HepG2 (cell line): ENCODE data around the gene PARP8. TPM values are rescaled to one million over a fixed set of nuclear protein-coding genes. Genes with fewer than 3 reads are reported as not detected.

Source experiments
- ATAC-seq: fragments of 200-7000 bp; cut with Tn5 transposase; 3 replicates; pipeline ENCODE4 v1.9.1; 2020; ENCODE audit warnings: mild to moderate bottlenecking, moderate library complexity
- BruUV-seq: library from RNA; stranded (reverse); fragments of 400-500 nt; replicated peaks from 2 replicates; lab custom pipeline; 2021; lab: Mats Ljungman, UMichigan
- CTCF ChIA-PET: fragments of 300-600 bp; formaldehyde crosslinking; extraction: SDS; loops from one replicate; lab custom pipeline; 2021; ENCODE audit warnings: low total read pairs, inconsistent platforms, low intra/inter-chr PET ratio; lab: Yijun Ruan, JAX
- POLR2A ChIA-PET: fragments of 350-600 bp; sonication (Branson Sonifier 250); formaldehyde crosslinking; loops from one replicate; lab custom pipeline; 2020; ENCODE audit warnings: antibody characterized with exemption, inconsistent platforms; lab: Yijun Ruan, JAX
- DNase-seq: peaks from one replicate; pipeline ENCODE4 v3.0.0-alpha.2; 2015; ENCODE audit warnings: low spot score
- FAIRE-seq: peaks from 3 replicates; lab custom pipeline; 2011; peaks lifted over from hg19 to GRCh38; lab: Jason Lieb, UNC
- H2AFZ ChIP-seq: one replicate; pipeline ENCODE4 v1.6.1; 2011; ENCODE audit warnings: low read length, inconsistent platforms
- H3K27ac ChIP-seq: fragments of 300-600 bp; 3 replicates; pipeline ENCODE4 v1.8.0; 2011; ENCODE audit warnings: mixed run types, mild to moderate bottlenecking, mixed read lengths, low read length, inconsistent platforms; ENCODE audit not compliant: insufficient read depth; ENCODE audit errors: extremely low read length
- H3K27me3 ChIP-seq, 2 experiments: fragments of 200-600 bp in 1 of 2; 2 replicates in 1 of 2; 3 replicates in 1 of 2; pipeline versions ENCODE4 v1.6.0 to v1.8.0; 2011; ENCODE audit warnings: low read length in 2 of 2, mild to moderate bottlenecking in 2 of 2, moderate library complexity in 2 of 2, inconsistent platforms in 1 of 2; ENCODE audit not compliant: insufficient read depth in 2 of 2, control insufficient read depth in 1 of 2
- H3K36me3 ChIP-seq, 2 experiments: fragments of 200-600 bp in 1 of 2; replicated peaks in 1 of 2; 2 replicates in 1 of 2; 3 replicates in 1 of 2; pipeline versions ENCODE4 v1.5.1 to v1.8.0; 2011; ENCODE audit warnings: low read length in 2 of 2, inconsistent platforms in 1 of 2; ENCODE audit not compliant: insufficient read depth in 2 of 2, control insufficient read depth in 1 of 2
- H3K4me1 ChIP-seq: 2 replicates; pipeline ENCODE4 v1.5.1; 2012; ENCODE audit warnings: low read length, inconsistent platforms; ENCODE audit not compliant: insufficient read depth
- H3K4me2 ChIP-seq: 2 replicates; pipeline ENCODE4 v1.6.0; 2011; ENCODE audit warnings: low read depth, low read length, inconsistent platforms
- H3K4me3 ChIP-seq, 3 experiments: fragments of 200-600 bp in 1 of 3; sonication (generic), shearing (Covaris generic) in 1 of 3; replicated peaks in 1 of 3; 2 replicates each; pipeline ENCODE4 v1.5.1; 2011 to 2016; ENCODE audit warnings: low read length in 3 of 3, inconsistent platforms in 2 of 3, low read depth in 2 of 3, mild to moderate bottlenecking in 2 of 3, control low read depth in 1 of 3, mixed read lengths in 1 of 3; ENCODE audit not compliant: insufficient read depth in 1 of 3
- H3K79me2 ChIP-seq: one replicate; pipeline ENCODE4 v1.6.1; 2011; ENCODE audit warnings: low read length, inconsistent platforms; ENCODE audit not compliant: insufficient read depth
- H3K9ac ChIP-seq: 2 replicates; pipeline ENCODE4 v1.6.0; 2011; ENCODE audit warnings: mild to moderate bottlenecking, low read depth, low read length, inconsistent platforms; ENCODE audit not compliant: insufficient read depth
- H3K9me3 ChIP-seq: 2 replicates; pipeline ENCODE4 v1.5.1; 2012; ENCODE audit warnings: mild to moderate bottlenecking, low read length
- H4K20me1 ChIP-seq: 2 replicates; pipeline ENCODE4 v1.6.0; 2011; ENCODE audit warnings: inconsistent platforms, mild to moderate bottlenecking, low read length, moderate library complexity; ENCODE audit not compliant: insufficient read depth
- HOXA7 ChIP-seq: sonication (generic); formaldehyde crosslinking; IDR thresholded peaks from 2 replicates; pipeline ENCODE4 v1.8.1; 2022; ENCODE audit warnings: mild to moderate bottlenecking, missing genetic modification reagents, moderate library complexity
- KLF6 ChIP-seq: IDR thresholded peaks from 2 replicates; pipeline ENCODE4 v1.8.0; 2016; ENCODE audit warnings: missing biosample characterization, missing genetic modification reagents
- NFATC3 ChIP-seq: sonication (generic); formaldehyde crosslinking; IDR thresholded peaks from 2 replicates; pipeline ENCODE4 v1.5.1; 2020; ENCODE audit warnings: mild to moderate bottlenecking, missing genetic modification reagents
- PHF5A ChIP-seq: IDR thresholded peaks from one replicate; pipeline ENCODE4 v1.6.1; 2018; ENCODE audit warnings: low read depth, missing genetic modification reagents; ENCODE audit not compliant: unreplicated experiment
- PLSCR1 ChIP-seq: sonication (generic); formaldehyde crosslinking; IDR thresholded peaks from 2 replicates; pipeline ENCODE4 v1.5.0; 2020; ENCODE audit warnings: missing genetic modification reagents, mild to moderate bottlenecking, borderline replicate concordance
- POGZ ChIP-seq: sonication (generic); formaldehyde crosslinking; IDR thresholded peaks from 2 replicates; pipeline ENCODE4 v1.4.0; 2020; ENCODE audit warnings: mild to moderate bottlenecking, missing genetic modification reagents
- PRMT3 ChIP-seq: sonication (generic); formaldehyde crosslinking; IDR thresholded peaks from 2 replicates; pipeline ENCODE4 v1.8.1; 2022; ENCODE audit warnings: low read depth, mild to moderate bottlenecking, moderate library complexity, missing genetic modification reagents, borderline replicate concordance
- TGIF2 ChIP-seq: IDR thresholded peaks from 2 replicates; pipeline ENCODE4 v1.6.1; 2016; ENCODE audit warnings: control low read depth, missing compliant biosample characterization
- ZBTB7B ChIP-seq: sonication (generic); formaldehyde crosslinking; IDR thresholded peaks from 2 replicates; pipeline ENCODE4 v1.4.0; 2020; ENCODE audit warnings: missing genetic modification reagents
- ZXDC ChIP-seq: sonication (generic); formaldehyde crosslinking; IDR thresholded peaks from 2 replicates; pipeline ENCODE4 v1.5.0; 2020; ENCODE audit warnings: mild to moderate bottlenecking, missing genetic modification reagents
- WGBS: methylation state at CpG from one replicate; pipeline ENCODE4 v1.1.6; 2017; ENCODE audit warnings: low lambda C conversion rate; 5-methylcytosine and 5-hydroxymethylcytosine counted together
- in situ Hi-C: cut with HindIII; loops from 2 replicates; pipeline ENCODE4 v1.10.0; 2017; ENCODE audit warnings: low pct_unique_long_range_greater_than_20kb; ENCODE audit not compliant: extremely low pct_ligation_motif_present
- intact Hi-C: fragments of 100-400 bp; cut with micrococcal nuclease; formaldehyde crosslinking; loops from one replicate; pipeline ENCODE4 v1.10.0; 2022; ENCODE audit not compliant: unreplicated experiment
- polyA plus RNA-seq, 8 experiments: library from polyadenylated mRNA; depleted of rRNA in 3 of 8; stranded (reverse) in 7 of 8; unstranded in 1 of 8; fragments of >200 nt; fragmentation: Illumina TruSeq in 4 of 8; extraction: Trizol in 4 of 8; gene quantifications; 2 replicates each; pipeline versions ENCODE4 v1.2.1 to v1.2.3, GENCODE V29; 2011 to 2016; ENCODE audit warnings: low read depth in 4 of 8, missing spikeins in 1 of 8, mixed read lengths in 1 of 8; ENCODE audit not compliant: insufficient read depth in 1 of 8
- total RNA-seq, 5 experiments: library from RNA; depleted of rRNA; stranded (reverse); fragments of >200 nt; fragmentation: Illumina TruSeq; extraction: Trizol; gene quantifications; 2 replicates each; pipeline ENCODE4 v1.2.3, GENCODE V29; 2016; ENCODE audit warnings: low read depth in 1 of 5

The PARP8 gene
- total and polyA plus RNA-seq, 2 of the 13 experiments (the other 11 are each of a cell fraction or from before 2014, with no cell fraction given) = 0.11 to 0.29 TPM

GRCh38 chr5:50766967-50767366 is 100.5 kb downstream of the PARP8 start:
- BruUV-seq = no TSS peak
- POLR2A ChIA-PET = no interaction called here
- CTCF ChIA-PET = no interaction called here
- Histone ChIP-seq H3K27ac (no peak overlapping the region), H3K27me3 (no peaks in the 10 kb centered on the region), H3K4me2 (no peak overlapping the region), H3K36me3 (no peaks in the 10 kb centered on the region), H3K79me2 (no peaks in the 10 kb centered on the region), H3K4me1 (no peaks in the 10 kb centered on the region), H2AFZ (no peak overlapping the region), H3K9ac (no peak overlapping the region), H3K9me3 (no peaks in the 10 kb centered on the region), H4K20me1 (no peaks in the 10 kb centered on the region), H3K4me3 (no peak overlapping the region)
- no peak for ATAC-seq
- in situ Hi-C loops (no loop called here), intact Hi-C loops (no loop called here)
- 2% methylated on average over 2 of the region's 2 CpGs for WGBS
- no peak for DNase-seq
- FAIRE-seq = no peak
- TF ChIP-seq POGZ (CRISPR knock-in tag) = no peak

- Histone ChIP-seq H3K4me2 (no peak overlapping the region), H3K79me2 (no peaks in the 10 kb centered on the region), H3K36me3 (no peaks in the 10 kb centered on the region), H3K4me3 (no peak overlapping the region), H3K9me3 (no peaks in the 10 kb centered on the region), H2AFZ (no peak overlapping the region), H3K27ac (no peak overlapping the region), H3K9ac (no peak overlapping the region), H3K4me1 (no peaks in the 10 kb centered on the region), H4K20me1 (no peaks in the 10 kb centered on the region), H3K27me3 (no peaks in the 10 kb centered on the region)
- BruUV-seq = no TSS peak
- ATAC-seq = no peak
- intact Hi-C loops = no loop called here
- WGBS = 0% methylated on average over 1 of the region's 1 CpG
- ChIA-PET CTCF (no interaction called here), POLR2A (no interaction called here)
- in situ Hi-C loops = no loop called here
- FAIRE-seq = no peak
- DNase-seq = no peak
- TF ChIP-seq KLF6 (CRISPR knock-in tag) = no peak
These were observed 101.2 kb downstream of the PARP8 start for GRCh38 chr5:50767588-50767987.

- Histone ChIP-seq H3K27ac (no peak overlapping the region), H3K4me3 (no peak overlapping the region), H4K20me1 (no peaks in the 10 kb centered on the region), H3K27me3 (no peaks in the 10 kb centered on the region), H3K4me2 (no peak overlapping the region), H3K36me3 (no peaks in the 10 kb centered on the region), H3K9ac (no peak overlapping the region), H3K79me2 (no peaks in the 10 kb centered on the region), H2AFZ (no peak overlapping the region), H3K9me3 (peaks cover 6% of the 10 kb centered on the region), H3K4me1 (no peaks in the 10 kb centered on the region)
- in situ Hi-C loops (no loop called here), intact Hi-C loops (no loop called here)
- under 1% methylated on average over 4 of the region's 4 CpGs for WGBS
- CTCF ChIA-PET = no interaction called here
- no peak for ATAC-seq
- FAIRE-seq = no peak
- BruUV-seq = no TSS peak
- POLR2A ChIA-PET = no interaction called here
- no peak for DNase-seq
- TF ChIP-seq PRMT3 (CRISPR knock-in tag) (no peak), HOXA7 (CRISPR knock-in tag) (no peak), PLSCR1 (CRISPR knock-in tag) (no peak), ZBTB7B (no peak), NFATC3 (CRISPR knock-in tag) (no peak), ZXDC (no peak), PHF5A (no peak), TGIF2 (CRISPR knock-in tag) (no peak)
These were observed 102.2 kb downstream of the PARP8 start for GRCh38 chr5:50768634-50769033.
